Endodermal cell (in vitro differentiated cells): ENCODE measurements around the gene SPATA12. TPM values are rescaled to one million over a fixed set of nuclear protein-coding genes. Genes with fewer than 3 reads are reported as not detected.

Experiments
- DNase-seq: peaks from one replicate; pipeline ENCODE4 v3.0.0-alpha.2; 2017
- H3K27ac ChIP-seq: 2 replicates; pipeline ENCODE4 v1.5.1; 2013; ENCODE audit warnings: mild to moderate bottlenecking, low read depth, low read length, moderate library complexity
- H3K27me3 ChIP-seq: 2 replicates; pipeline ENCODE4 v1.6.1; 2013; ENCODE audit warnings: mild to moderate bottlenecking, low read length, moderate library complexity; ENCODE audit not compliant: insufficient read depth, control insufficient read depth, poor library complexity, severe bottlenecking
- H3K36me3 ChIP-seq: 2 replicates; pipeline ENCODE4 v1.7.0; 2013; ENCODE audit warnings: mild to moderate bottlenecking, low read length, moderate library complexity; ENCODE audit not compliant: control insufficient read depth, insufficient read depth
- H3K4me1 ChIP-seq: one replicate; pipeline ENCODE4 v1.7.0; 2013; ENCODE audit warnings: low read length; ENCODE audit not compliant: control insufficient read depth, insufficient read depth
- H3K4me3 ChIP-seq: 2 replicates; pipeline ENCODE4 v1.5.1; 2013; ENCODE audit warnings: mild to moderate bottlenecking, low read length, moderate library complexity
- H3K9ac ChIP-seq: 2 replicates; pipeline ENCODE4 v1.6.1; 2013; ENCODE audit warnings: mild to moderate bottlenecking, low read length, moderate library complexity; ENCODE audit not compliant: poor library complexity, severe bottlenecking; ENCODE audit errors: extremely low read depth
- H3K9me3 ChIP-seq: 2 replicates; pipeline ENCODE4 v1.6.1; 2013; ENCODE audit warnings: mild to moderate bottlenecking, low read length, moderate library complexity; ENCODE audit not compliant: control insufficient read depth
- H3K27ac Mint-ChIP-seq: 2 replicates; pipeline ENCODE4 v1.8.0; 2020; ENCODE audit warnings: mixed read lengths
- H3K27me3 Mint-ChIP-seq: 2 replicates; pipeline ENCODE4 v1.8.0; 2021; ENCODE audit warnings: mild to moderate bottlenecking, mixed read lengths; ENCODE audit not compliant: insufficient read depth
- H3K36me3 Mint-ChIP-seq: 2 replicates; pipeline ENCODE4 v1.8.0; 2020; ENCODE audit warnings: low read depth, mixed read lengths
- H3K4me1 Mint-ChIP-seq: 2 replicates; pipeline ENCODE4 v1.8.0; 2020; ENCODE audit warnings: mixed read lengths
- H3K4me3 Mint-ChIP-seq: 2 replicates; pipeline ENCODE4 v1.8.0; 2020; ENCODE audit warnings: mild to moderate bottlenecking, moderate library complexity, mixed read lengths
- H3K9me3 Mint-ChIP-seq: 2 replicates; pipeline ENCODE4 v1.8.0; 2020; ENCODE audit warnings: mild to moderate bottlenecking, mixed read lengths
- WGBS, 2 experiments: methylation state at CpG; one replicate each; pipeline versions ENCODE4 v1.1.5 to v1.1.7; 2013; ENCODE audit warnings: missing lambda C conversion rate in 2 of 2, mixed read lengths in 1 of 2; ENCODE audit not compliant: insufficient coverage in 1 of 2, insufficient read length in 1 of 2; 5-methylcytosine and 5-hydroxymethylcytosine counted together
- total RNA-seq, 2 donors: library from RNA; stranded (reverse); fragmentation: NEBNext Ultra II Directional in 1 of 2; extraction: Animal tissue kit (Norgen Biotek cat#: 25700) in 1 of 2; gene quantifications; 2 replicates in 1 of 2; 3 replicates in 1 of 2; pipeline ENCODE4 v1.2.1, GENCODE V29; 2021
- TF ChIP-seq, protein P1 (sequence below): fragments of 200-600 bp; sonication (generic); conservative IDR thresholded peaks from 2 replicates; pipeline ENCODE4 v1.5.0; 2021; ENCODE audit warnings: antibody characterized with exemption, mild to moderate bottlenecking

SPATA12 gene
- total RNA-seq, 2 donors from 2014 or later: not detected

DNA sequence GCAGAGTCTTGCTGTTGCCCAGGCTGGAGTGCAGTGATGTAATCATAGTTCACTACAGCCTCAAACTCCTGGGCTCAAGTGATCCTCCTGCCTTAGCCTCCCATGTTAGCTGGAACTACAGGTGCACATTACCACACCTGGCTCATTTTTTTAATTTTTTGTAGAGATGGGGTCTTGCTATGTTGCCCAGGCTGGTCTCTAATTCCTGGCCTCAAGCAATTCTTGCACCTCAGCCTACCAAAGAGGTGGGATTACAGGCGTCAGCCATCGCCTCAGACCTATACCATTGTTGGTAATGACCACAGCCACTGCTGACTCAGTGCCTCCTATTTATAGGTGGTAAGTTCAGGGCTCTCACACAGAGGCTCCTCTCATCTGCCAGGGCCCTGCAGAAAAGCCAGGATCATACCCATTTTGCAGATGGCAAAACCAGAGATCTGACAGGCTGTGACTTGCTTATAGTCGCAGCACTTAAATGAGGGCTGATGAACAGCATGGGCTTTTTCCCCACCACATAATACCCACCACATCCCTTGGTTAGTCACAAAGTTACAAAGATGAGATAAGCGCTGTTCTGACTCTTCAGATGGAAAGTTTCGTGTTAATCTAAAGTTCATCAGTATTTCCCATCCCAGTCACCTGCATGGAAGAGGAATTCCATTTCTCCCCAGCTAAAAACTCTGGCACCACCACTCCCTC, 21.8 kb upstream of the SPATA12 start:
- H3K27ac ChIP-seq: no peak overlapping the region
- TF ChIP-seq, protein P1, sequence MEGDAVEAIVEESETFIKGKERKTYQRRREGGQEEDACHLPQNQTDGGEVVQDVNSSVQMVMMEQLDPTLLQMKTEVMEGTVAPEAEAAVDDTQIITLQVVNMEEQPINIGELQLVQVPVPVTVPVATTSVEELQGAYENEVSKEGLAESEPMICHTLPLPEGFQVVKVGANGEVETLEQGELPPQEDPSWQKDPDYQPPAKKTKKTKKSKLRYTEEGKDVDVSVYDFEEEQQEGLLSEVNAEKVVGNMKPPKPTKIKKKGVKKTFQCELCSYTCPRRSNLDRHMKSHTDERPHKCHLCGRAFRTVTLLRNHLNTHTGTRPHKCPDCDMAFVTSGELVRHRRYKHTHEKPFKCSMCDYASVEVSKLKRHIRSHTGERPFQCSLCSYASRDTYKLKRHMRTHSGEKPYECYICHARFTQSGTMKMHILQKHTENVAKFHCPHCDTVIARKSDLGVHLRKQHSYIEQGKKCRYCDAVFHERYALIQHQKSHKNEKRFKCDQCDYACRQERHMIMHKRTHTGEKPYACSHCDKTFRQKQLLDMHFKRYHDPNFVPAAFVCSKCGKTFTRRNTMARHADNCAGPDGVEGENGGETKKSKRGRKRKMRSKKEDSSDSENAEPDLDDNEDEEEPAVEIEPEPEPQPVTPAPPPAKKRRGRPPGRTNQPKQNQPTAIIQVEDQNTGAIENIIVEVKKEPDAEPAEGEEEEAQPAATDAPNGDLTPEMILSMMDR: no peak
- 93 to 97% methylated on average over 5 of the region's 5 CpGs for WGBS, 2 experiments
- no peaks in the 10 kb centered on the region for H3K4me1 ChIP-seq
- Mint-ChIP-seq H3K27me3 (no peaks in the 10 kb centered on the region), H3K9me3 (no peaks in the 10 kb centered on the region), H3K4me1 (peaks cover 1% of the 10 kb centered on the region), H3K4me3 (no peak overlapping the region), H3K36me3 (no peaks in the 10 kb centered on the region), H3K27ac (no peak overlapping the region)
- H3K9ac ChIP-seq: no peak overlapping the region
- DNase-seq: no peak
- no peak overlapping the region for H3K4me3 ChIP-seq
- no peaks in the 10 kb centered on the region for H3K36me3 ChIP-seq
- H3K9me3 ChIP-seq: no peaks in the 10 kb centered on the region
- no peaks in the 10 kb centered on the region for H3K27me3 ChIP-seq

DNA sequence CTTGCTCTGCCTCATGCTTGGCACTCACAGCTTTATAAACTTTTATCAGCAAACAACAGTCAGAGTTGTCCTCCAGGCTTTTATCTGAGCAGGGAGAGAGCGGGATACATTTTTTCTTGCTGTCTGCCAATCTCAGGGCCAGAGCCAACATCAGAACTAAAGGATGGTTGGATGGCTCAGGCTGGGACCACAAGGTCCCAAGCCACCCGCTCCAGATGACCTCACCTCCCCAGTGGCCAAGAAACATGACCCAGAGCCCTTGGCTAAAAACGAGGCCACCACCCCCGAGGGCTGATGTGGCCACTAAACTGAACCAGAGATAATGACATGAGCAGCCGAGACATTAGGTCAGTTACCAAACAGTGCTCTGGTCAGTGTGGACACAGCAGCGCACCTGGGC, 18.8 kb upstream of the SPATA12 start:
- H3K27me3 Mint-ChIP-seq: no peaks in the 10 kb centered on the region

DNA sequence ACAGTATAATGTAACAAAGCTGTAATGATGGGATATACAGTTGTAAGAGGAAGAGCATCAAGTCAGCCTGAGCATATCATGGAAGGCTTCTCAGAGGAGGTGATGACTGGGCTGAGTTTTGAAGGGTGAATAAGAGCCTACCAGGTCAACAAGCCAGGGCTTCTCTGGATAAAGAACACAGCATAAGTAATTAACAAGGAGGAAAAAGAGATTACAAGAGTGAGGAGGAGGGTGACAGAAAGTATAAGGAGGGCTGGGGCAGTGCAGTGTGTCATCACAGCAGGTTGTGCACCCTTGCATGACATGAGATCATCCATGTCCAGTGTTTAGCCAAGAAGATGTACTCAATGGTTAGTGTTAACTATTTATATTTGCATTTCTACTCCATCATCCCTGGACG, 16.9 kb upstream of the SPATA12 start:
- H3K27ac Mint-ChIP-seq: no peak overlapping the region
- DNase-seq: no peak
- no peaks in the 10 kb centered on the region for H3K4me1 ChIP-seq
- TF ChIP-seq, protein P1: no peak
- no peaks in the 10 kb centered on the region for H3K9me3 Mint-ChIP-seq
- no peak overlapping the region for H3K4me3 Mint-ChIP-seq
- 0% methylated on average over 1 of the region's 1 CpG; no CpG with 5 or more reads in 1 of the 2 experiments for WGBS, 2 experiments
- H3K36me3 ChIP-seq: no peaks in the 10 kb centered on the region
- H3K9me3 ChIP-seq: no peaks in the 10 kb centered on the region
- peaks cover 10% of the 10 kb centered on the region for H3K4me1 Mint-ChIP-seq
- H3K9ac ChIP-seq: no peak overlapping the region
- H3K27me3 Mint-ChIP-seq: no peaks in the 10 kb centered on the region
- H3K36me3 Mint-ChIP-seq: no peaks in the 10 kb centered on the region
- no peak overlapping the region for H3K27ac ChIP-seq
- no peak overlapping the region for H3K4me3 ChIP-seq
- H3K27me3 ChIP-seq: no peaks in the 10 kb centered on the region

More for the DNA sequence above, 18.8 kb upstream of the SPATA12 start:
- no peaks in the 10 kb centered on the region for H3K9me3 ChIP-seq
- Mint-ChIP-seq H3K4me3 (no peak overlapping the region), H3K36me3 (no peaks in the 10 kb centered on the region), H3K4me1 (peaks cover 10% of the 10 kb centered on the region), H3K9me3 (no peaks in the 10 kb centered on the region), H3K27ac (no peak overlapping the region)
- DNase-seq: no peak
- WGBS, 2 experiments: 83 to 100% methylated on average over 2 to 6 of the region's 6 CpGs
- no peaks in the 10 kb centered on the region for H3K27me3 ChIP-seq
- TF ChIP-seq, protein P1: no peak
- no peak overlapping the region for H3K9ac ChIP-seq
- H3K4me3 ChIP-seq: no peak overlapping the region
- H3K4me1 ChIP-seq: no peaks in the 10 kb centered on the region
- H3K27ac ChIP-seq: no peak overlapping the region
- H3K36me3 ChIP-seq: no peaks in the 10 kb centered on the region
